GM18873 (cell line): ENCODE measurements around the gene ACAP2.

Experiments
- ATAC-seq: cut with Tn5 transposase; IDR thresholded peaks from one replicate; pipeline ENCODE4 v1.9.1; 2021; ENCODE audit warnings: mild to moderate bottlenecking, moderate library complexity, moderate number of reproducible peaks; ENCODE audit not compliant: unreplicated experiment, low FRiP score

The ACAP2 gene

DNA sequence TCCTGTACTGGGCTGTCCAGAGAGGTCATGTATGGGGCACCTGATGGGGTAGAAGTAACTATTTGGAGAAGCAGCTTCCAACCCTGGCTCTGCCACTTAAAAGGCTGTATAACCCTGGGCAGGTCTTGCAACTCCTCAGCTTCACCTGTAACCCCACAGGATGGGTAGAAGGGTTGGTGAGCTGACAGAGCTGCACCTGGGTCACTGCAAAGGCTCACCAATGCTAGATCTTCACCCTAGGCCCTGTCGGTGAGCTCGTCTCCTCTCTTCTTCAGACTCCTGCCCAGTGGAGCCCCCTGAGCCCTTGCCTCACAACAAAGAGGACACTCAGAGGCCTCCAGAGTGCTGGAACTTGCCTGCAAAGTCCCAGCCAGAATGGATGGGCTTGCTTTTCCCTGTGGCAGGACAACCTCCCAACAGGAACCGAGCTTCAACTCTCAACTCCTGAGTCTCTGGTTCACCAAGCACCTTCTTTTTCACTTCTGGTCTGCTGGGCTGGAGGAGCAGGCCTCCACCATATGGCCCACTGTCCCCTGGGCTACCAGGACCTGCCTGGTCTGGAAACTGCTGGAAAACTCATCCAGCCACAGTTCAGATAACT is 217.7 kb downstream of the ACAP2 start:
- ATAC-seq: no peak
